ENCODE results near the gene SRA1. TPM values are rescaled to one million over a fixed set of nuclear protein-coding genes. Genes with fewer than 3 reads are reported as not detected.

Gene SRA1
- total RNA-seq, 1 donor from 2014 or later, result 50.3 TPM

- H3K4me3 Mint-ChIP-seq (ENCODE audit: unreplicated experiment), result no peak overlapping the region
- no peaks in the 10 kb centered on the region for H3K27me3 Mint-ChIP-seq (ENCODE audit: low read depth)
- H3K27ac Mint-ChIP-seq (ENCODE audit: unreplicated experiment), result no peak overlapping the region
- TF ChIP-seq CTCF (IDR thresholded peaks at IDR 0.05), result no peak
- DNase-seq (ENCODE audit: low spot score), result no peak
- peaks cover 12% of the 10 kb centered on the region for H3K36me3 Mint-ChIP-seq (ENCODE audit: low read depth)
- peaks cover 41% of the 10 kb centered on the region for H3K4me1 Mint-ChIP-seq (ENCODE audit: low read depth)
- no peaks in the 10 kb centered on the region for H3K9me3 Mint-ChIP-seq (ENCODE audit: low read depth)
Measured at GRCh38 chr5:140567136-140567818, 10.0 kb upstream of the SRA1 start.

GRCh38 chr5:140566665-140567064 lies 9.4 kb upstream of the SRA1 start:
- H3K9me3 Mint-ChIP-seq (ENCODE audit: low read depth), result no peaks in the 10 kb centered on the region
- H3K4me3 Mint-ChIP-seq (ENCODE audit: unreplicated experiment), result no peak overlapping the region
- no peak for TF ChIP-seq CTCF (IDR thresholded peaks at IDR 0.05)
- peaks cover 41% of the 10 kb centered on the region for H3K4me1 Mint-ChIP-seq (ENCODE audit: low read depth)
- DNase-seq (ENCODE audit: low spot score), result no peak
- H3K36me3 Mint-ChIP-seq (ENCODE audit: low read depth), result peaks cover 12% of the 10 kb centered on the region
- H3K27ac Mint-ChIP-seq (ENCODE audit: unreplicated experiment), result no peak overlapping the region
- no peaks in the 10 kb centered on the region for H3K27me3 Mint-ChIP-seq (ENCODE audit: low read depth)

GRCh38 chr5:140565780-140566095 lies 8.5 kb upstream of the SRA1 start:
- peaks cover 44% of the 10 kb centered on the region for H3K4me1 Mint-ChIP-seq (ENCODE audit: low read depth)
- peak overlapping the region; percentile 95 for H3K4me3 Mint-ChIP-seq (ENCODE audit: unreplicated experiment)
- H3K27me3 Mint-ChIP-seq (ENCODE audit: low read depth), result no peaks in the 10 kb centered on the region
- no peaks in the 10 kb centered on the region for H3K9me3 Mint-ChIP-seq (ENCODE audit: low read depth)
- peaks cover 15% of the 10 kb centered on the region for H3K36me3 Mint-ChIP-seq (ENCODE audit: low read depth)
- TF ChIP-seq CTCF (IDR thresholded peaks at IDR 0.05), result no peak
- no peak for DNase-seq (ENCODE audit: low spot score)
- peak overlapping the region; percentile 97 for H3K27ac Mint-ChIP-seq (ENCODE audit: unreplicated experiment)

- H3K4me3 Mint-ChIP-seq (ENCODE audit: unreplicated experiment), result peak overlapping the region; percentile 95
- peaks cover 44% of the 10 kb centered on the region for H3K4me1 Mint-ChIP-seq (ENCODE audit: low read depth)
- no peak for DNase-seq (ENCODE audit: low spot score)
- peaks cover 16% of the 10 kb centered on the region for H3K36me3 Mint-ChIP-seq (ENCODE audit: low read depth)
- no peaks in the 10 kb centered on the region for H3K27me3 Mint-ChIP-seq (ENCODE audit: low read depth)
- H3K27ac Mint-ChIP-seq (ENCODE audit: unreplicated experiment), result peak overlapping the region; percentile 97
- H3K9me3 Mint-ChIP-seq (ENCODE audit: low read depth), result no peaks in the 10 kb centered on the region
- no peak for TF ChIP-seq CTCF (IDR thresholded peaks at IDR 0.05)
Measured at GRCh38 chr5:140565024-140565779, 7.9 kb upstream of the SRA1 start.

GRCh38 chr5:140564196-140565023 lies 7.1 kb upstream of the SRA1 start, which contains the start of the genes APBB3 and SLC35A4:
TSS of gene APBB3 (minus strand) at chr5:140564598. CDS start at chr5:140564245, 353 bp downstream.
TSS of gene SLC35A4 (plus strand) at chr5:140564828. CDS start at chr5:140567170, 2,342 bp downstream.
- Mint-ChIP-seq H3K4me1 (ENCODE audit: low read depth) (peaks cover 44% of the 10 kb centered on the region), H3K4me3 (ENCODE audit: unreplicated experiment) (peak within 1 kb of the TSS; percentile 95)

More at GRCh38 chr5:140564196-140565023, 7.1 kb upstream of the SRA1 start, which contains the start of the genes APBB3 and SLC35A4:
- peaks cover 18% of the 10 kb centered on the region for H3K36me3 Mint-ChIP-seq (ENCODE audit: low read depth)
- peak within 1 kb of the TSS; percentile 97 for H3K27ac Mint-ChIP-seq (ENCODE audit: unreplicated experiment)
- no peaks in the 10 kb centered on the region for H3K9me3 Mint-ChIP-seq (ENCODE audit: low read depth)
- H3K27me3 Mint-ChIP-seq (ENCODE audit: low read depth), result no peaks in the 10 kb centered on the region
- TF ChIP-seq CTCF (IDR thresholded peaks at IDR 0.05), result no peak
- DNase-seq (ENCODE audit: low spot score), result peak; percentile 99
